GM23338 (cell line): ENCODE results near the gene CHD5. TPM values are rescaled to one million over a fixed set of nuclear protein-coding genes. Genes with fewer than 3 reads are reported as not detected.

Experiments
- ATAC-seq: fragments of 200-7000 bp; cut with Tn5 transposase; 3 replicates; pipeline ENCODE4 v1.9.1; 2020
- DNase-seq: peaks from one replicate; pipeline ENCODE4 v3.0.0-alpha.2; 2015; ENCODE audit warnings: low spot score
- H2AFZ ChIP-seq: fragments of 200-600 bp; sonication (generic); 2 replicates; pipeline ENCODE4 v1.8.0; 2016; ENCODE audit warnings: antibody characterized with exemption, mild to moderate bottlenecking, moderate library complexity
- H3F3A ChIP-seq: fragments of 200-600 bp; sonication (generic); replicated peaks from 2 replicates; pipeline ENCODE4 v1.8.0; 2017; ENCODE audit warnings: antibody characterized with exemption, mixed run types, low read depth
- H3K27ac ChIP-seq: fragments of 200-600 bp; sonication (generic); 2 replicates; pipeline ENCODE4 v1.6.1; 2016; ENCODE audit warnings: low read depth
- H3K27me3 ChIP-seq: fragments of 200-600 bp; sonication (generic); 2 replicates; pipeline ENCODE4 v1.8.0; 2016; ENCODE audit warnings: mild to moderate bottlenecking, mixed run types, moderate library complexity; ENCODE audit not compliant: insufficient read depth
- H3K36me3 ChIP-seq: fragments of 200-600 bp; sonication (generic); 2 replicates; pipeline ENCODE4 v1.8.0; 2016; ENCODE audit warnings: mild to moderate bottlenecking; ENCODE audit not compliant: insufficient read depth
- H3K4me1 ChIP-seq: fragments of 200-600 bp; sonication (generic); 2 replicates; pipeline ENCODE4 v1.8.0; 2016; ENCODE audit warnings: mild to moderate bottlenecking, moderate library complexity; ENCODE audit not compliant: insufficient read depth
- H3K4me2 ChIP-seq: fragments of 200-600 bp; sonication (generic); 2 replicates; pipeline ENCODE4 v1.7.1; 2017; ENCODE audit warnings: mixed run types
- H3K4me3 ChIP-seq: fragments of 200-600 bp; sonication (generic); 2 replicates; pipeline ENCODE4 v1.6.1; 2016; ENCODE audit warnings: mixed run types
- H3K79me2 ChIP-seq: fragments of 200-600 bp; sonication (generic); replicated peaks from 2 replicates; pipeline ENCODE4 v1.8.0; 2017; ENCODE audit warnings: mild to moderate bottlenecking; ENCODE audit not compliant: insufficient read depth
- H3K9me2 ChIP-seq: fragments of 200-600 bp; sonication (generic); 2 replicates; pipeline ENCODE4 v1.8.0; 2017; ENCODE audit not compliant: insufficient read depth
- H4K20me1 ChIP-seq: fragments of 200-600 bp; sonication (generic); replicated peaks from 2 replicates; pipeline ENCODE4 v1.8.0; 2017; ENCODE audit warnings: mild to moderate bottlenecking; ENCODE audit not compliant: insufficient read depth
- H3K27ac Mint-ChIP-seq: 2 replicates; pipeline ENCODE4 v1.8.0; 2020; ENCODE audit warnings: inconsistent platforms, mild to moderate bottlenecking, moderate library complexity, mixed read lengths
- H3K27me3 Mint-ChIP-seq: 3 replicates; pipeline ENCODE4 v1.8.0; 2022; ENCODE audit warnings: low read depth, mild to moderate bottlenecking, moderate library complexity, mixed read lengths, inconsistent platforms; ENCODE audit not compliant: insufficient read depth, poor library complexity
- H3K36me3 Mint-ChIP-seq: 3 replicates; pipeline ENCODE4 v1.8.0; 2021; ENCODE audit warnings: low read depth, mild to moderate bottlenecking, inconsistent platforms, moderate library complexity, mixed read lengths
- H3K4me1 Mint-ChIP-seq: 3 replicates; pipeline ENCODE4 v1.8.0; 2020; ENCODE audit warnings: mild to moderate bottlenecking, inconsistent platforms, mixed read lengths
- H3K4me3 Mint-ChIP-seq: 3 replicates; pipeline ENCODE4 v1.8.0; 2021; ENCODE audit warnings: moderate library complexity, mild to moderate bottlenecking, inconsistent platforms, mixed read lengths
- H3K9me3 Mint-ChIP-seq: 3 replicates; pipeline ENCODE4 v1.8.0; 2020; ENCODE audit warnings: moderate library complexity, mild to moderate bottlenecking, inconsistent platforms, mixed read lengths
- CREB1 ChIP-seq: fragments of 250-450 bp; sonication (Bioruptor Pico); IDR thresholded peaks from 2 replicates; pipeline ENCODE4 v1.5.0; 2020; ENCODE audit warnings: low read depth, mild to moderate bottlenecking, moderate library complexity
- ETS1 ChIP-seq: IDR thresholded peaks from 2 replicates; pipeline ENCODE4 v1.6.1; 2016; ENCODE audit warnings: antibody characterized with exemption
- EZH2 ChIP-seq: fragments of 200-600 bp; sonication (generic); IDR thresholded peaks from one replicate; pipeline ENCODE4 v1.8.0; 2017; ENCODE audit warnings: antibody characterized with exemption, mild to moderate bottlenecking, low read depth; ENCODE audit not compliant: unreplicated experiment
- EZH2phosphoT487 ChIP-seq: fragments of 200-600 bp; sonication (generic); IDR thresholded peaks from one replicate; pipeline ENCODE4 v1.8.1; 2018; ENCODE audit warnings: antibody characterized with exemption; ENCODE audit not compliant: unreplicated experiment
- JUNB ChIP-seq: IDR thresholded peaks from one replicate; pipeline ENCODE4 v1.6.1; 2016; ENCODE audit warnings: antibody characterized with exemption; ENCODE audit not compliant: unreplicated experiment
- NANOG ChIP-seq: IDR thresholded peaks from 2 replicates; pipeline ENCODE4 v1.6.1; 2016; ENCODE audit warnings: antibody characterized with exemption, borderline replicate concordance
- POLR2AphosphoS5 ChIP-seq: IDR thresholded peaks from 2 replicates; pipeline ENCODE4 v1.6.1; 2016; ENCODE audit warnings: antibody characterized with exemption, low read depth
- STAT1 ChIP-seq: IDR thresholded peaks from one replicate; pipeline ENCODE4 v1.6.1; 2016; ENCODE audit warnings: antibody characterized with exemption; ENCODE audit not compliant: unreplicated experiment
- ZNF114 ChIP-seq: fragments of 250-450 bp; sonication (Bioruptor Pico); IDR thresholded peaks from 2 replicates; pipeline ENCODE4 v1.5.0; 2020; ENCODE audit warnings: mild to moderate bottlenecking, moderate library complexity
- ZNF331 ChIP-seq: fragments of 250-450 bp; sonication (Bioruptor Pico); IDR thresholded peaks from 2 replicates; pipeline ENCODE4 v1.5.0; 2020; ENCODE audit warnings: low read depth, mild to moderate bottlenecking, moderate library complexity
- polyA plus RNA-seq: library from polyadenylated mRNA; unstranded; fragments of >200 nt; fragmentation: Nextera tagmentation; extraction: Ambion mirVana; gene quantifications from 2 replicates; pipeline ENCODE4 v1.2.1, GENCODE V29; 2016
- total RNA-seq: library from RNA; depleted of rRNA; stranded (reverse); fragments of >200 nt; shearing (Covaris generic); gene quantifications from 2 replicates; pipeline ENCODE4 v1.2.3, GENCODE V29; 2014
- TF ChIP-seq, protein P1 (sequence below), 2 experiments: fragments of 200-600 bp in 1 of 2; sonication (generic) in 1 of 2; conservative IDR thresholded peaks; 2 replicates each; pipeline versions ENCODE4 v1.5.1 to v1.6.1; 2016 to 2017; ENCODE audit warnings: antibody characterized with exemption in 2 of 2, low read depth in 2 of 2, mild to moderate bottlenecking in 2 of 2, moderate library complexity in 1 of 2
- TF ChIP-seq, protein P2 (sequence below): fragments of 250-450 bp; sonication (Bioruptor Pico); IDR thresholded peaks from 2 replicates; pipeline ENCODE4 v1.5.0; 2020; ENCODE audit warnings: mild to moderate bottlenecking, moderate library complexity
- TF ChIP-seq, protein P3 (sequence below): IDR thresholded peaks from one replicate; pipeline ENCODE4 v1.6.1; 2018; ENCODE audit warnings: antibody characterized with exemption; ENCODE audit not compliant: unreplicated experiment

Gene CHD5
- total and polyA plus RNA-seq, 2 experiments from 2014 or later = 0.32 to 1.0 TPM

- H3K27ac ChIP-seq = no peak overlapping the region
- no peaks in the 10 kb centered on the region for H4K20me1 ChIP-seq
- no peak for TF ChIP-seq ZNF114 (CRISPR knock-in tag)
- TF ChIP-seq CREB1 (CRISPR knock-in tag) = no peak
- TF ChIP-seq EZH2phosphoT487 = no peak
- TF ChIP-seq, protein P1, sequence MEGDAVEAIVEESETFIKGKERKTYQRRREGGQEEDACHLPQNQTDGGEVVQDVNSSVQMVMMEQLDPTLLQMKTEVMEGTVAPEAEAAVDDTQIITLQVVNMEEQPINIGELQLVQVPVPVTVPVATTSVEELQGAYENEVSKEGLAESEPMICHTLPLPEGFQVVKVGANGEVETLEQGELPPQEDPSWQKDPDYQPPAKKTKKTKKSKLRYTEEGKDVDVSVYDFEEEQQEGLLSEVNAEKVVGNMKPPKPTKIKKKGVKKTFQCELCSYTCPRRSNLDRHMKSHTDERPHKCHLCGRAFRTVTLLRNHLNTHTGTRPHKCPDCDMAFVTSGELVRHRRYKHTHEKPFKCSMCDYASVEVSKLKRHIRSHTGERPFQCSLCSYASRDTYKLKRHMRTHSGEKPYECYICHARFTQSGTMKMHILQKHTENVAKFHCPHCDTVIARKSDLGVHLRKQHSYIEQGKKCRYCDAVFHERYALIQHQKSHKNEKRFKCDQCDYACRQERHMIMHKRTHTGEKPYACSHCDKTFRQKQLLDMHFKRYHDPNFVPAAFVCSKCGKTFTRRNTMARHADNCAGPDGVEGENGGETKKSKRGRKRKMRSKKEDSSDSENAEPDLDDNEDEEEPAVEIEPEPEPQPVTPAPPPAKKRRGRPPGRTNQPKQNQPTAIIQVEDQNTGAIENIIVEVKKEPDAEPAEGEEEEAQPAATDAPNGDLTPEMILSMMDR (conservative IDR thresholded peaks at IDR 0.05; ENCODE audit: low read depth in 2 of 2) = no peak
- TF ChIP-seq STAT1 = no peak
- TF ChIP-seq, protein P2, sequence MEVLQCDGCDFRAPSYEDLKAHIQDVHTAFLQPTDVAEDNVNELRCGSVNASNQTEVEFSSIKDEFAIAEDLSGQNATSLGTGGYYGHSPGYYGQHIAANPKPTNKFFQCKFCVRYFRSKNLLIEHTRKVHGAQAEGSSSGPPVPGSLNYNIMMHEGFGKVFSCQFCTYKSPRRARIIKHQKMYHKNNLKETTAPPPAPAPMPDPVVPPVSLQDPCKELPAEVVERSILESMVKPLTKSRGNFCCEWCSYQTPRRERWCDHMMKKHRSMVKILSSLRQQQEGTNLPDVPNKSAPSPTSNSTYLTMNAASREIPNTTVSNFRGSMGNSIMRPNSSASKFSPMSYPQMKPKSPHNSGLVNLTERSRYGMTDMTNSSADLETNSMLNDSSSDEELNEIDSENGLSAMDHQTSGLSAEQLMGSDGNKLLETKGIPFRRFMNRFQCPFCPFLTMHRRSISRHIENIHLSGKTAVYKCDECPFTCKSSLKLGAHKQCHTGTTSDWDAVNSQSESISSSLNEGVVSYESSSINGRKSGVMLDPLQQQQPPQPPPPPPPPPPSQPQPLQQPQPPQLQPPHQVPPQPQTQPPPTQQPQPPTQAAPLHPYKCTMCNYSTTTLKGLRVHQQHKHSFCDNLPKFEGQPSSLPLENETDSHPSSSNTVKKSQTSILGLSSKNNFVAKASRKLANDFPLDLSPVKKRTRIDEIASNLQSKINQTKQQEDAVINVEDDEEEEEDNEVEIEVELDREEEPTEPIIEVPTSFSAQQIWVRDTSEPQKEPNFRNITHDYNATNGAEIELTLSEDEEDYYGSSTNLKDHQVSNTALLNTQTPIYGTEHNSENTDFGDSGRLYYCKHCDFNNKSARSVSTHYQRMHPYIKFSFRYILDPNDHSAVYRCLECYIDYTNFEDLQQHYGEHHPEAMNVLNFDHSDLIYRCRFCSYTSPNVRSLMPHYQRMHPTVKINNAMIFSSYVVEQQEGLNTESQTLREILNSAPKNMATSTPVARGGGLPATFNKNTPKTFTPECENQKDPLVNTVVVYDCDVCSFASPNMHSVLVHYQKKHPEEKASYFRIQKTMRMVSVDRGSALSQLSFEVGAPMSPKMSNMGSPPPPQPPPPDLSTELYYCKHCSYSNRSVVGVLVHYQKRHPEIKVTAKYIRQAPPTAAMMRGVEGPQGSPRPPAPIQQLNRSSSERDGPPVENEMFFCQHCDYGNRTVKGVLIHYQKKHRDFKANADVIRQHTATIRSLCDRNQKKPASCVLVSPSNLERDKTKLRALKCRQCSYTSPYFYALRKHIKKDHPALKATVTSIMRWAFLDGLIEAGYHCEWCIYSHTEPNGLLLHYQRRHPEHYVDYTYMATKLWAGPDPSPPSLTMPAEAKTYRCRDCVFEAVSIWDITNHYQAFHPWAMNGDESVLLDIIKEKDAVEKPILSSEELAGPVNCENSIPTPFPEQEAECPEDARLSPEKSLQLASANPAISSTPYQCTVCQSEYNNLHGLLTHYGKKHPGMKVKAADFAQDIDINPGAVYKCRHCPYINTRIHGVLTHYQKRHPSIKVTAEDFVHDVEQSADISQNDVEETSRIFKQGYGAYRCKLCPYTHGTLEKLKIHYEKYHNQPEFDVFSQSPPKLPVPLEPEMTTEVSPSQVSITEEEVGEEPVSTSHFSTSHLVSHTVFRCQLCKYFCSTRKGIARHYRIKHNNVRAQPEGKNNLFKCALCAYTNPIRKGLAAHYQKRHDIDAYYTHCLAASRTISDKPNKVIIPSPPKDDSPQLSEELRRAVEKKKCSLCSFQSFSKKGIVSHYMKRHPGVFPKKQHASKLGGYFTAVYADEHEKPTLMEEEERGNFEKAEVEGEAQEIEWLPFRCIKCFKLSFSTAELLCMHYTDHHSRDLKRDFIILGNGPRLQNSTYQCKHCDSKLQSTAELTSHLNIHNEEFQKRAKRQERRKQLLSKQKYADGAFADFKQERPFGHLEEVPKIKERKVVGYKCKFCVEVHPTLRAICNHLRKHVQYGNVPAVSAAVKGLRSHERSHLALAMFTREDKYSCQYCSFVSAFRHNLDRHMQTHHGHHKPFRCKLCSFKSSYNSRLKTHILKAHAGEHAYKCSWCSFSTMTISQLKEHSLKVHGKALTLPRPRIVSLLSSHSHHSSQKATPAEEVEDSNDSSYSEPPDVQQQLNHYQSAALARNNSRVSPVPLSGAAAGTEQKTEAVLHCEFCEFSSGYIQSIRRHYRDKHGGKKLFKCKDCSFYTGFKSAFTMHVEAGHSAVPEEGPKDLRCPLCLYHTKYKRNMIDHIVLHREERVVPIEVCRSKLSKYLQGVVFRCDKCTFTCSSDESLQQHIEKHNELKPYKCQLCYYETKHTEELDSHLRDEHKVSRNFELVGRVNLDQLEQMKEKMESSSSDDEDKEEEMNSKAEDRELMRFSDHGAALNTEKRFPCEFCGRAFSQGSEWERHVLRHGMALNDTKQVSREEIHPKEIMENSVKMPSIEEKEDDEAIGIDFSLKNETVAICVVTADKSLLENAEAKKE = no peak
- no peak for TF ChIP-seq EZH2
- TF ChIP-seq POLR2AphosphoS5 = no peak
- TF ChIP-seq JUNB = no peak
- TF ChIP-seq, protein P3, sequence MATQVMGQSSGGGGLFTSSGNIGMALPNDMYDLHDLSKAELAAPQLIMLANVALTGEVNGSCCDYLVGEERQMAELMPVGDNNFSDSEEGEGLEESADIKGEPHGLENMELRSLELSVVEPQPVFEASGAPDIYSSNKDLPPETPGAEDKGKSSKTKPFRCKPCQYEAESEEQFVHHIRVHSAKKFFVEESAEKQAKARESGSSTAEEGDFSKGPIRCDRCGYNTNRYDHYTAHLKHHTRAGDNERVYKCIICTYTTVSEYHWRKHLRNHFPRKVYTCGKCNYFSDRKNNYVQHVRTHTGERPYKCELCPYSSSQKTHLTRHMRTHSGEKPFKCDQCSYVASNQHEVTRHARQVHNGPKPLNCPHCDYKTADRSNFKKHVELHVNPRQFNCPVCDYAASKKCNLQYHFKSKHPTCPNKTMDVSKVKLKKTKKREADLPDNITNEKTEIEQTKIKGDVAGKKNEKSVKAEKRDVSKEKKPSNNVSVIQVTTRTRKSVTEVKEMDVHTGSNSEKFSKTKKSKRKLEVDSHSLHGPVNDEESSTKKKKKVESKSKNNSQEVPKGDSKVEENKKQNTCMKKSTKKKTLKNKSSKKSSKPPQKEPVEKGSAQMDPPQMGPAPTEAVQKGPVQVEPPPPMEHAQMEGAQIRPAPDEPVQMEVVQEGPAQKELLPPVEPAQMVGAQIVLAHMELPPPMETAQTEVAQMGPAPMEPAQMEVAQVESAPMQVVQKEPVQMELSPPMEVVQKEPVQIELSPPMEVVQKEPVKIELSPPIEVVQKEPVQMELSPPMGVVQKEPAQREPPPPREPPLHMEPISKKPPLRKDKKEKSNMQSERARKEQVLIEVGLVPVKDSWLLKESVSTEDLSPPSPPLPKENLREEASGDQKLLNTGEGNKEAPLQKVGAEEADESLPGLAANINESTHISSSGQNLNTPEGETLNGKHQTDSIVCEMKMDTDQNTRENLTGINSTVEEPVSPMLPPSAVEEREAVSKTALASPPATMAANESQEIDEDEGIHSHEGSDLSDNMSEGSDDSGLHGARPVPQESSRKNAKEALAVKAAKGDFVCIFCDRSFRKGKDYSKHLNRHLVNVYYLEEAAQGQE = no peak
- TF ChIP-seq NANOG = no peak
- no peak for TF ChIP-seq ETS1
- TF ChIP-seq ZNF331 = no peak
- H3K36me3 ChIP-seq = no peaks in the 10 kb centered on the region
- no peaks in the 10 kb centered on the region for H3K79me2 ChIP-seq
- H3K4me2 ChIP-seq = no peak overlapping the region
- DNase-seq (no peak), ATAC-seq (no peak)
- no peak overlapping the region for H2AFZ ChIP-seq
- H3K9me2 ChIP-seq = no peaks in the 10 kb centered on the region
- Mint-ChIP-seq H3K4me3 (no peak overlapping the region), H3K27me3 (peaks cover 18% of the 10 kb centered on the region), H3K27ac (no peak overlapping the region), H3K4me1 (no peaks in the 10 kb centered on the region; the same call in 2 of the 3 replicates), H3K9me3 (no peaks in the 10 kb centered on the region), H3K36me3 (no peaks in the 10 kb centered on the region)
- no peaks in the 10 kb centered on the region for H3K4me1 ChIP-seq
- H3K4me3 ChIP-seq = no peak overlapping the region
- H3K27me3 ChIP-seq = no peaks in the 10 kb centered on the region
- no peaks in the 10 kb centered on the region for H3F3A ChIP-seq
These were observed 53.5 kb downstream of the CHD5 start for GRCh38 chr1:6126521-6127067.
